ENCODE measurements around the gene ITGA7. TPM values are rescaled to one million over a fixed set of nuclear protein-coding genes. Genes with fewer than 3 reads are reported as not detected.
"Not testable (repeated sequence)": the region's sequence is repeated elsewhere in the genome, so short reads cannot be mapped to it uniquely, and the experiment has no call there.

ITGA7 gene
- total RNA-seq, 8 experiments from 2014 or later: 0.92 to 26.2 (median 12.3) TPM

DNA sequence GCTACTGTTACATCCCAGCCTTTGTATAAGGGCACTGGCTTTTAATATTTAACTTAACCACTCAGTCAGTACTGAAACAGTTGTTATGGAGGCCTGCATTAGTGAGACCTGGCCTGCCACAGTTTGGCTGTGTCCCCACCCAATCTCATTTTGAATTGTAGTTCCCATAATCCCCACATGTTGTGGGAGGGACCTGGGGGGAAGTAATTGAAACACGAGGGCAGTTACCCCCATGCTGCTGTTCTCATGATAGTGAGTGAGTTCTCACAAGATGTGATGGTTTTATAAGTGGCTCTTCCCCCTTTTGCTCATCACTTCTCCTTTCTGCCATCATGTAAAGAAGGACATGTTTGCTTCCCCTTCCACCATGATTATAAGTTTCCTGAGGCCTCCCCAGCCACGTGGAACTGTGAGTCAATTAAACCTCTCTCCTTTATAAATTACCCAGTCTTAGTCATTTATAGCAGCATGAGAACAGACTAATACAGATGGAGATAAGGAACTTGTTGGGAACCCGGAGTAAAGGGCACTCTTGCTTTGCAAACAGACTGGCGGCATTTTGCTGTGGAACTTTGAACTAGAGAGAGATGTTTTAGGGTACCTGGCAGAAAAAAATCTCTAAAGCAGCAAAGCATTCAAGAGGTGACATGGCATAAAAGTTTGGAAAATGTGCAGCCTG is 56.9 kb downstream of the ITGA7 start:
- in situ Hi-C loops (cut with MboI; ENCODE audit: low pct_unique_long_range_greater_than_20kb in 2 of 9, low sequenced_read_pairs in 9 of 9, unreplicated experiment in 9 of 9); H3K4me3 ChIP-seq; H3K27ac ChIP-seq; H3K4me1 ChIP-seq (replicated peaks in 1 of 2): not testable (repeated sequence)
- WGBS, 10 experiments: 27 to 100% (median 69%) methylated on average over 1 to 4 of the region's 4 CpGs
- ATAC-seq (replicated peaks in 6 of 8): peak in 2 of 8 experiments; percentile 24 to 57

DNA sequence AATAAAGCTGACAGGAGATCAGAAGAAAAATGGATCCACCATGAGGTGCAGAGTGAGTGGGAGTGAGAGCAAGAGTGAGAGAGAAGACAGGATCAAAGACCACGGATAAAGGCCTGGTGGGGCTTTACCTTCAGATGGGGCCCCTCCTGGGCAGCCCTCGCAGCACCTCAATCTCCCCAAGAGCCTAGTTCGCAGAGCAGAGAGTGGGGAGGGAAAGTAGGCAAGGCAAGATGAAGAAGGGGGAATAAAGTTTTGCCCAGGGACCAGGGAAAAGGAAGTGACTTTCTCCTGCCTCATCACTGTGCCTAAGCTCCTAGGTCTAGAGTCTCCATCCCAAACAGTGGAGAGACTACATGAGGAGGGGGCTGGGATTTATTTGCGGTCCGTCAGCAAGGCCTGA is 60.7 kb downstream of the ITGA7 start:
- in situ Hi-C loops (cut with MboI; ENCODE audit: low pct_unique_long_range_greater_than_20kb in 2 of 9, low sequenced_read_pairs in 9 of 9, unreplicated experiment in 9 of 9): loop anchor here in 3 of 9 experiments (25.0 kb wide), 1 partner anchor 460 kb away; no protein-coding TSS in a partner anchor
- Histone ChIP-seq H3K4me1 (replicated peaks in 1 of 2) (no peaks in the 10 kb centered on the region), H3K27ac (no peak overlapping the region), H3K4me3 (no peak overlapping the region)
- WGBS, 10 experiments: 50 to 100% (median 80%) methylated on average over 1 to 5 of the region's 5 CpGs; no CpG with 5 or more reads in 1 of the 10 experiments
- no peak for ATAC-seq (replicated peaks in 6 of 8)

DNA sequence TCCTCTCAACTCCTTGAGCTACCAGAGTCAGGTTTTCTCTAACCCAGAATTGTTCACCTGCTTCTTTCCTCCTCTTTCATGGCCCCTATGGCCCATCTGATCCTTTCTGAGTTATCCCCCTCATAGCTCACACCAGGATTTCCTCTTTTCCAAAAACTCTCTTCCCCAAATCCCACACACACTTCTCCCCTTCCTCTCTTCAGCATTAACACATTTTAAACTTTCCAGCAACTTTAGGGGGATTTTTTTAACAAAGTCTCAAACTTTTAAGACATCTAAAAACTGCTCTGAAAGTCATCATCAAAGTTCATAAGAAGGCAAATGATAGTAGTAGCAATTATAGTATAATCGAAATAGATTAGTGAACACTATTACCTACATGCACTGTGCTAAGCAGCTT is 63.1 kb downstream of the ITGA7 start:
- in situ Hi-C loops (cut with MboI; ENCODE audit: low pct_unique_long_range_greater_than_20kb in 2 of 9, low sequenced_read_pairs in 9 of 9, unreplicated experiment in 9 of 9): loop anchor here in 3 of 9 experiments (25.0 kb wide), 1 partner anchor 457 kb away; no protein-coding TSS in a partner anchor
- 20 to 100% (median 56%) methylated on average over 1 of the region's 1 CpG; no CpG with 5 or more reads in 2 of the 10 experiments for WGBS, 10 experiments
- no peak for ATAC-seq (replicated peaks in 6 of 8)
- no peaks in the 10 kb centered on the region for H3K4me1 ChIP-seq (replicated peaks in 1 of 2)
- H3K27ac ChIP-seq: no peak overlapping the region
- H3K4me3 ChIP-seq: no peak overlapping the region

DNA sequence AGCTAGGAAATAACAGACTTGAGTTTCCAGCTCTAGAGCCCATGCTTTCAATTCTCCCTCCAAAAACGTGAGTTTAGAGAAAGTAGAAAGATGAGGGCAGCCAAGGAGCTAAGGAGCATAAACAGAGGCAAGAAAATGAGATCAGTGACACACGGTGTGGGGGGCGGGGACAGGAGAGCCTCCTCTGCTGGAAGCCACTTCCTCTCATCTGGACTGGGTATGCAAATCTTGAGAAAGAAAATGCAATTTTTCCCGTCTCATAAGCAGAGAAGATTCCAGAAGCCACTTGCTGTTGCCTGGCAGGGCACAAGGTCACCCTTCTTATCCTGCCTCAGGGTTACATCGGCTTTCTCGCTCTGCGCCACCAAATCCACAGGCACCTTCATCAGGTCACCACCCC is 65.0 kb downstream of the ITGA7 start:
- in situ Hi-C loops (cut with MboI; ENCODE audit: low pct_unique_long_range_greater_than_20kb in 2 of 9, low sequenced_read_pairs in 9 of 9, unreplicated experiment in 9 of 9): loop anchor here in 3 of 9 experiments (25.0 kb wide), 1 partner anchor 455 kb away; no protein-coding TSS in a partner anchor
- peak in 1 of 8 experiments; percentile 44 for ATAC-seq (replicated peaks in 6 of 8)
- no peak overlapping the region for H3K27ac ChIP-seq
- H3K4me3 ChIP-seq: no peak overlapping the region
- 46 to 93% (median 62%) methylated on average over 1 to 5 of the region's 7 CpGs; no CpG with 5 or more reads in 2 of the 10 experiments for WGBS, 10 experiments
- H3K4me1 ChIP-seq (replicated peaks in 1 of 2): no peaks in the 10 kb centered on the region

DNA sequence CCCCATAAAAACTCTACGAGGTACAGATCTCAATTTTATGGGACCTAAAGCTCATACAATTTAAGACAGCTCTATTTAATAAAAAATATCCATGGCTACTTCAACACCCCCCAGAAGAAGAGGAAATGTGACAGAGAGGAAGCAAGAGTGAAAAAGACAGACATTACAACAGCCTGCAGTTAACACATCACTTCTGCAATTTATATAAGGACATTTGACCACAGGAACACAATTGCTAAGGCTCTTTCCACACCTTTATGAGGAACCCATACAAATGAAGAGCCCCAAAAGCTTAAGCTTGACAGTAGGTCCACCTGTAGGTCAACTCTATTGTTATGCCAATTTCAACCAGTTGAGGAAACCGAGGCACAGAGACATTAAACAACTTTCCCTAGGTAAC is 65.4 kb downstream of the ITGA7 start:
- Histone ChIP-seq H3K4me1 (replicated peaks in 1 of 2) (no peaks in the 10 kb centered on the region), H3K4me3 (no peak overlapping the region), H3K27ac (no peak overlapping the region)
- no peak for ATAC-seq (replicated peaks in 6 of 8)
- WGBS, 10 experiments: 11 to 71% (median 40%) methylated on average over 1 to 2 of the region's 2 CpGs; no CpG with 5 or more reads in 1 of the 10 experiments
- in situ Hi-C loops (cut with MboI; ENCODE audit: low pct_unique_long_range_greater_than_20kb in 2 of 9, low sequenced_read_pairs in 9 of 9, unreplicated experiment in 9 of 9): loop anchor here in 3 of 9 experiments (25.0 kb wide), 1 partner anchor 455 kb away; no protein-coding TSS in a partner anchor

DNA sequence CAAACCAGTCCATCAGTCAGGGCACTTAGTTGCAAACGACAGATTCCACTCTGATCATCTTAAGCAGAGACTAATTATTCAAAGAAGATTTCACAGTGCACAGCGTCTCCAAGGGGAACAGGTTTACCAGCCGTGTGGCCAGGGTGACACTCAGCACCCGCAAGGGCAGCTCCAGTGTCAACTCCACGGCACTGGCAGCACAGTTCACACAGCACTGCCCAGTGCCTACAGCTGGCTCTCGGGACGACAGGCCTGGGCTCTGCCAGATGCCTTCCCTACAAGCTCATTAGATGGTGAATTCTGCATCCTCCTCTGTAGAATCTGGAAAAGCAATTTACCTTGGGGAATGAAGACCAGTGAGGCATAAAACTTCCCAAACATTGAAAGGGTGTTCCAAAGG is 66.1 kb downstream of the ITGA7 start:
- WGBS, 10 experiments: 15 to 80% (median 49%) methylated on average over 2 to 5 of the region's 7 CpGs; no CpG with 5 or more reads in 4 of the 10 experiments
- Histone ChIP-seq H3K4me3 (no peak overlapping the region), H3K4me1 (replicated peaks in 1 of 2) (no peaks in the 10 kb centered on the region), H3K27ac (no peak overlapping the region)
- in situ Hi-C loops (cut with MboI; ENCODE audit: low pct_unique_long_range_greater_than_20kb in 2 of 9, low sequenced_read_pairs in 9 of 9, unreplicated experiment in 9 of 9): loop anchor here in 3 of 9 experiments (25.0 kb wide), 1 partner anchor 454 kb away; no protein-coding TSS in a partner anchor
- ATAC-seq (replicated peaks in 6 of 8): no peak

DNA sequence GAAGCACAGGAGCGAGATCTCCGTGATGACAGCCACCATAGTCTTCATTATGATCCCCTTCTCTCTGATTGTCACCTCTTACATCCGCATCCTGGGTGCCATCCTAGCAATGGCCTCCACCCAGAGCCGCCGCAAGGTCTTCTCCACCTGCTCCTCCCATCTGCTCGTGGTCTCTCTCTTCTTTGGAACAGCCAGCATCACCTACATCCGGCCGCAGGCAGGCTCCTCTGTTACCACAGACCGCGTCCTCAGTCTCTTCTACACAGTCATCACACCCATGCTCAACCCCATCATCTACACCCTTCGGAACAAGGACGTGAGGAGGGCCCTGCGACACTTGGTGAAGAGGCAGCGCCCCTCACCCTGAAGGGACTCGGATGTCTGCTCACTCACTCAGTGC is 70.2 kb downstream of the ITGA7 start:
- Histone ChIP-seq H3K4me1 (replicated peaks in 1 of 2) (no peaks in the 10 kb centered on the region), H3K27ac (no peak overlapping the region), H3K4me3 (no peak overlapping the region)
- no peak for ATAC-seq (replicated peaks in 6 of 8)
- WGBS, 10 experiments: 0 to 92% (median 72%) methylated on average over 1 to 10 of the region's 15 CpGs; no CpG with 5 or more reads in 3 of the 10 experiments
- in situ Hi-C loops (cut with MboI; ENCODE audit: low pct_unique_long_range_greater_than_20kb in 2 of 9, low sequenced_read_pairs in 9 of 9, unreplicated experiment in 9 of 9): loop anchor here in 3 of 9 experiments (25.0 kb wide), 1 partner anchor 450 kb away; no protein-coding TSS in a partner anchor

DNA sequence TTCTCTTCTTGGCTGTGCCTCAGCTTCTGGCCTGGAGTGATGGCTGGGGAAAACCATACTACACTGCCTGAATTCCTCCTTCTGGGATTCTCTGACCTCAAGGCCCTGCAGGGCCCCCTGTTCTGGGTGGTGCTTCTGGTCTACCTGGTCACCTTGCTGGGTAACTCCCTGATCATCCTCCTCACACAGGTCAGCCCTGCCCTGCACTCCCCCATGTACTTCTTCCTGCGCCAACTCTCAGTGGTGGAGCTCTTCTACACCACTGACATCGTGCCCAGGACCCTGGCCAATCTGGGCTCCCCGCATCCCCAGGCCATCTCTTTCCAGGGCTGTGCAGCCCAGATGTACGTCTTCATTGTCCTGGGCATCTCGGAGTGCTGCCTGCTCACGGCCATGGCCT is 70.9 kb downstream of the ITGA7 start, which contains the start of gene OR10P1:
TSS of gene OR10P1 (plus strand) at position 40 of the 400 bp plus-strand sequence. CDS start at position 40, 0 bp downstream.
- 34 to 70% (median 65%) methylated on average over 2 to 4 of the region's 6 CpGs; no CpG with 5 or more reads in 5 of the 10 experiments for WGBS, 10 experiments
- no peak within 1 kb of the TSS for H3K27ac ChIP-seq
- in situ Hi-C loops (cut with MboI; ENCODE audit: low pct_unique_long_range_greater_than_20kb in 2 of 9, low sequenced_read_pairs in 9 of 9, unreplicated experiment in 9 of 9): loop anchor here in 3 of 9 experiments (25.0 kb wide), 1 partner anchor 450 kb away; no protein-coding TSS in a partner anchor
- H3K4me1 ChIP-seq (replicated peaks in 1 of 2): no peaks in the 10 kb centered on the region
- no peak for ATAC-seq (replicated peaks in 6 of 8)
- H3K4me3 ChIP-seq: no peak within 1 kb of the TSS

DNA sequence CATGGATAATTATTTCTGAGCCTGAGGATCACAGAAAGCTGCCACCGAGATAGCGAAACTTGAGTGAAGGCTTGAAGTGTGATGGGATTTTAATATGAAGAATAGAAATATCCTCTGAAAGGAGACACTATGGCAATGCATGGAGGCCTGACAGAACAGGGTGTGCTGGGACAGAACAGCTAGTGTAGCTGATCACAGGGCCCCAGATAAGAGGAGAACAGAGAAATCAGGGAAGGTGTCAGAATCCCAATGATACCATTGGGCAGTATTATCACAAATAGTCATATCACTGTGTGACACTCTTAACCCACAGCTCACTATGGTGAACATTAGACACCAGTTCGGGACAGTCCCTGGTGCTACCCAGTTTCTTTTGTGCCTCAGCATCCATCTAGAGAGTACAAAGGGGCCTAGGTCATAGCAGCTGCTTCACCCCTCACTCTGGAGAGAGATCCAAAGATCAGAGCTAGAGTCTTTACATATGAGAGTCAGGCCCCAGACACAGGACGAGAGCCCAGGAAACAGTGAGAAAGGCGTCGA is 71.5 kb downstream of the ITGA7 start:
- H3K27ac ChIP-seq: no peak overlapping the region
- H3K4me1 ChIP-seq (replicated peaks in 1 of 2): no peaks in the 10 kb centered on the region
- 19 to 100% (median 70%) methylated on average over 1 to 5 of the region's 6 CpGs for WGBS, 10 experiments
- no peak for ATAC-seq (replicated peaks in 6 of 8)
- no peak overlapping the region for H3K4me3 ChIP-seq
- in situ Hi-C loops (cut with MboI; ENCODE audit: low pct_unique_long_range_greater_than_20kb in 2 of 9, low sequenced_read_pairs in 9 of 9, unreplicated experiment in 9 of 9): loop anchor here in 3 of 9 experiments (25.0 kb wide), 1 partner anchor 449 kb away; no protein-coding TSS in a partner anchor

Other genes starting within 250 kb of the ITGA7 start
- gene OR6C70, start 237.8 kb downstream of the ITGA7 start, total RNA-seq: under 1 TPM in 1 of 8 experiments, not detected in 7; 0.33 TPM
- not detected for gene OR6C68, start 215.5 kb downstream of the ITGA7 start, total RNA-seq
- gene OR6C4, start 158.3 kb downstream of the ITGA7 start, total RNA-seq: under 1 TPM in 3 of 8 experiments, not detected in 5; 0.10 to 0.28 (median 0.21) TPM
- gene OR2AP1, start 135.4 kb downstream of the ITGA7 start, total RNA-seq: under 1 TPM in 1 of 8 experiments, not detected in 7; 0.28 TPM
- gene OR10P1, start 71.0 kb downstream of the ITGA7 start, total RNA-seq: 1 to 10 TPM in 1 of 8 experiments, under 1 TPM in 2, not detected in 5; 0.25 to 1.1 (median 0.45) TPM
- 100 to 1,000 TPM in 5 of 8 experiments, 10 to 100 TPM in 3; 65.7 to 166 (median 109) TPM for gene BLOC1S1, start 8.1 kb upstream of the ITGA7 start, total RNA-seq
- gene RDH5, start 12.5 kb upstream of the ITGA7 start, total RNA-seq: 10 to 100 TPM in 1 of 8 experiments, 1 to 10 TPM in 7; 1.4 to 23.6 (median 3.6) TPM
- gene CD63, start 21.1 kb upstream of the ITGA7 start, total RNA-seq: 1,000 to 10,000 TPM in 1 of 8 experiments, 100 to 1,000 TPM in 7; 313 to 1,570 (median 525) TPM
- 10 to 100 TPM in 4 of 8 experiments, 1 to 10 TPM in 4; 3.6 to 35.9 (median 9.1) TPM for gene GDF11, start 35.2 kb upstream of the ITGA7 start, total RNA-seq
- 100 to 1,000 TPM in 5 of 8 experiments, 10 to 100 TPM in 3; 81.9 to 148 (median 114) TPM for gene SARNP, start 109.8 kb upstream of the ITGA7 start, total RNA-seq
- 10 to 100 TPM; 13.1 to 42.0 (median 25.4) TPM for gene ORMDL2, start 110.1 kb upstream of the ITGA7 start, total RNA-seq
- gene DNAJC14, start 121.7 kb upstream of the ITGA7 start, total RNA-seq: 10 to 100 TPM; 22.0 to 41.1 (median 29.8) TPM
- gene MMP19, start 135.0 kb upstream of the ITGA7 start, total RNA-seq: 1 to 10 TPM in 5 of 8 experiments, under 1 TPM in 3; 0.16 to 3.8 (median 1.3) TPM
- 10 to 100 TPM; 20.1 to 44.4 (median 31.7) TPM for gene PYM1, start 220.0 kb upstream of the ITGA7 start, total RNA-seq
- 10 to 100 TPM in 4 of 8 experiments, 1 to 10 TPM in 4; 3.4 to 63.0 (median 9.2) TPM for gene DGKA, start 223.3 kb upstream of the ITGA7 start, total RNA-seq